Bronchial epithelial cell (primary cell): ENCODE measurements around the gene TMEM121B. TPM values are rescaled to one million over a fixed set of nuclear protein-coding genes. Genes with fewer than 3 reads are reported as not detected.

Source experiments
- total RNA-seq: library from RNA; depleted of rRNA; stranded (reverse); fragments of >200 nt; gene quantifications from 2 replicates; pipeline ENCODE4 v1.2.1, GENCODE V29; 2014

The TMEM121B gene
- total RNA-seq, 1 donor from 2014 or later, result not detected

Other genes starting within 250 kb of the TMEM121B start
- gene GAB4, start 113.1 kb downstream of the TMEM121B start, total RNA-seq, result not detected in 2 replicates
- 3.7 and 4.4 TPM in 2 replicates for gene IL17RA, start 36.4 kb downstream of the TMEM121B start, total RNA-seq
- gene HDHD5, start 37.9 kb upstream of the TMEM121B start, total RNA-seq, result 41.9 and 50.5 TPM in 2 replicates
- gene ADA2, start 98.1 kb upstream of the TMEM121B start, total RNA-seq, result 1.1 and 1.2 TPM in 2 replicates
- gene CECR2, start 248.1 kb upstream of the TMEM121B start, total RNA-seq, result not detected in 2 replicates